CD4-positive, alpha-beta T cell treated with Interleukin-4 for 1 hour (primary cell): ENCODE data around the gene ARMS2.

Experiments used
- DNase-seq, 2 donors: peaks; one replicate each; pipeline ENCODE4 v3.0.0-alpha.2; 2020 to 2022

ARMS2 gene

DNA sequence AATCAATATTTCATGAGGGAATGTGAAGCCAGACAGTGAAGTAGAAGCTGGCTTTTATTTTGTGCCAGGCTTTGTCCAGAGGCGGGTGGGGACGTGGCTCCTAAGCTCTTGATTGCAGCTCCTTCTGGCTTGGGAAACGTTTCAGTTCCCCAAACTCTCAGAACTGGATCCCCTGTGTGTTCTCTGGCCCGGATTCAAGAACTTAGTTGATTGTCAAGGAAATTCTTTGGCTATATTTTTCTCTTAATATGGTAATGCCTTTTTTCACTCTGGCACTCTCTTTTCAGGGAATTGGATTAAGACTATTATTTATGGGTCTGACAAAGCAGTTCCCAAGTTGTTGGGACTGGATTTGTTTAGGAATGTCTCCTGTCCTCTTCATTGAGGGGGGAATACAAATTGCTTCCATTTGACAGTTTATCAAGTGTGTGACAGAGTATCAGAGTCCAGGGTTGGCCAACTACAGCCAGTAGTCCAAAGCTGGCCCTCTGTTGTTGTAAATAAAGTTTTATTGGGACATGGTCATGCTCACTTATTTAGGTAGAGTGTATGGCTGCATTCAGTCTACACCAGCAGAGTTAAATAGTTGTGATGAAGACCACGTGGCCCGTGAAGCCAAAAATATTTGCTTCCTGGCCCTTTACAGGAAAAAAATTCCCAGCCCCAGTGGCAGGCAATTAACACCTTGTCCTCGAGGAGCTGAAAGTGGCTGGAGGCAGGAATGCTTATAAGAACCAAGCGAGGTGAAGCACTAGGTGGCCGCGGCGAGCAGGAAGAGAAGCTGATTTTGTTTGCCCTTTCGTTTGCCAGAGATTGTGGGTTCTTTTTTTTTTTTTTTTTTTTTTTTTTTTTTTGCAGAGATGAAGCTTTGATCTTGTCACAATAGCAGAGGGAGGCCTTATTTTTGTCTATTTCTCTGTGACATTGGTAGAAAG is 41.2 kb downstream of the ARMS2 start:
- DNase-seq: peak in 1 of 2 donors; percentile 24

DNA sequence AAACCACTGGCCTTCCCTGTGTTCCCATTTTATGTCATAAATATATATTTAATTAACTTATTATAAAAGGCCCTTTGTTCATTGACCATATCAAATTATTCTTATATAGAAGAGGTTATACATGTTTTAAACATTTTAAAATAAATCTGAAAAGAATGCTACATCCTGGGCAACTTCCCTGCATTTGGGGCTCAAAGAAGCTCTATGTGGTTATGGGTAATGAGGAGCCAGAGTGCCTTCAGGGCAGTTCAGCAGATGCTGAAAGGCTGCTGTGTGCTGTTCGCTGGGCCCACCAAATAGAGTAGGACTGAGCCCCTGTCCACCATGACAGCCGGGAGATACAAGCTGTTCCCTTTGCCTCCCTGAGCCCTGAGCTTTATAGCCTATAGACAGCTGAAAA is 42.8 kb downstream of the ARMS2 start:
- DNase-seq: no peak

DNA sequence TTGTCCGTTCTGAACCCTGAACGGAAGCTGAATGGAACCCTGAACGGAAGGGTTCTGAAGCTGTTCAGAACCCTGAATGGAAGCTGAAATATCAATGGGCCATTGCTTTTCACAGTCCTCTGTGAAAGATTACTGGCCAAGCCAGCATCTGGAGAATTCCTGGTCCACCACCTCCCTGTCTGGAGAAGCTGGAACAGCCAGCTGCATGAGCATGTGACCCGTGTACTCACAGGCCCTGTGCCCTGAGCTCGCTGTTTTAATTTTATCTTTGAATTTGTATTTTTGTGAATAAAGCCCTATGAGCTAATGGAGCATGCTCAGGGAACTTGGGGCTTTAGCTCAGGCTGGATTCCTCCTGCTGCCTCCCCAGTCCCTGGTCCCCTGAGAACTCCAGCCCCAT is 44.1 kb downstream of the ARMS2 start:
- DNase-seq: no peak

DNA sequence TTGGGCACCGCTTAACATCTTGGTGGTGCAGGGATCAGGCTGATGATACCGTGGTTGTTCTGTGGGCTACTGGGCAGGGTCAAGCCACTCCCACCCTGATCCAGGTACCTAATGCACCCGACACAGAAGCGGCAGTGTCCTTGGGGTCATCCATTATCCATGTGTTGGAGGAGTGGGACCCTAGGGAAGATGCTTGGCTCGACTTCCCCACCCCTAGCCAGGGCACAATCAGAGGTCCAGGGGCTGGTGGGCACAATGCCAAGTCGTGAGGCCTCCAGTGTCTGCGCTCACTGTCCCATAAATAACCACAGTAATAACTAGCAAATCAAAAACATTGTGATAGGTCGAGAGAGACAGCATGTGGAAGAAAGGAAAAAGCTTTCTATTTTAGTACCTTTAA is 44.6 kb downstream of the ARMS2 start:
- no peak for DNase-seq

DNA sequence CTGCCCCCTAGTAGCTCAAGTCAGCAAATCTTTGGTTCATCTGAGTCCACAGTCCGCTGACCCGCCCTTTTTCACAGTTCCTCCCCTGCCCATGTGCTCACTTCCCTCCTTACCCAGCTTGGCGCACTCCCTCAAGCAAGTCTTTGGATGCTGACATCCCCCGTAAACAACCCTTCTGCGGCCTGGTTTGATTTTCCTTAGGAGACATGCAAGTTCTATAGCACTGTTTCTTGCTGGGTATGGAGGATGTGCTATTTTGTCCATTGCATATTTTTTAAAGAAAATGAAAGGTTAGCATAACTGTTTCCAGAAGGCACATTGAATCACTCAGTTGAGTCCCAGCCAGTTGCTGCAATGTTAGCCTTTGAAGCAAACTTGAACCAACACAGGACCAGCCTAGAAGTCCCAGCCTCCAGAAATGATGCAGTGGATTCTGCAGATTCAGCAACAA is 45.1 kb downstream of the ARMS2 start:
- no peak for DNase-seq

DNA sequence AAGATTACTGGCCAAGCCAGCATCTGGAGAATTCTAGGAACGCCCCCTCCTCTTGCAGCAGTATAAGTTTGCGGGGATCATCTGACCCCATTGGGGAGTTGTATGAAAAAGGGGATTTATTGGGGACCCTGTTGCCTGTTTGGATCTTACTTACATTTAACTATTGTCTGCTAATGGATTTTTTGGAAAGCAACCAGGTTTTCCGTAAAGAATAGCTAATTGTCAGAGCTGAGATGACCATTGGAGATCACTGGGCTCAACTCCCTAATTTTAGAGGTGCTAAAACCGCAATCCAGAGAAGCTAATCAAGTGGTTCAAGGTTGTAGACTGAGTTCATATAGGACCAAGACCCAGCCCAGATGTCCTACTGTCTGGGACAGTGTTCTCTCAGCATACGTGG is 45.7 kb downstream of the ARMS2 start:
- DNase-seq: no peak

DNA sequence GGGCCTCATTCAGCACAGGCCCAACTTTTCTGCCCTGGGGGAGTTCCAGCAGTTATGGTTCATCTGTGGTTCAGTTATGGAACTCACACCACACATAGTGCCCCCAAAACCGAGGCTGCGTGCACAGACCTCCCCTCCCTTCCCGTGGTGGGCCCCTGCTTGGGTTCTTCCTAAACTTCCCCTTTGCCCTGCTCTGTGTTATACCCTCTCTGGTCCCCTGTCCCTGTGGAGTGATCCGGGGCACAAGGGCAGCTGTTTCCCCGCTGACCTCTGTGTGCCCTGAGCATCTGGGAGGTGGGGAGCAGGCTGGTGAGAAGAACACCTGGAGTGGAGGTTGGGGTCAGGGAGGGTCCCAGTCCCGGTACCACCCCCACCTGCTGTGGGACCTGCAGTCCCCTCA is 46.3 kb downstream of the ARMS2 start:
- no peak for DNase-seq

DNA sequence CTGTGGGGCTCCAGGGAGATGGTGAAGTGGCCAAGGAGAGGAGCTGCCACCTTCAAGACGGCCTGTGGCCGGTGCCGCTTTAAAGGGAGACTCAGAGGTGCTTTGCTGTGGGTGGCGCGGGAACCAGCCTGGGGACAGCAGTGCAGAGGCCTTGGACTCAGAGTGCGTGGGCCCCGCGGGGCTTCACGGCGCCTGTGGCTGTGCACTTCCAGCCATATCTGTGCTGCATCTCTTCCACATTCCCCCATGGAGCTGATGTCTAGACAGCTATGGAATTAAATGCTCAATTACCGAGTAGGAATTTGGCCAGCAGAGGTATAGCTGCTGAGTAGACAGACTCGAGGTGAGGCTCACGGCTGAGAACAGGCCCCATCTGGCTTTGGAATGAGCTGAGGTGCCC is 48.6 kb downstream of the ARMS2 start:
- no peak for DNase-seq

DNA sequence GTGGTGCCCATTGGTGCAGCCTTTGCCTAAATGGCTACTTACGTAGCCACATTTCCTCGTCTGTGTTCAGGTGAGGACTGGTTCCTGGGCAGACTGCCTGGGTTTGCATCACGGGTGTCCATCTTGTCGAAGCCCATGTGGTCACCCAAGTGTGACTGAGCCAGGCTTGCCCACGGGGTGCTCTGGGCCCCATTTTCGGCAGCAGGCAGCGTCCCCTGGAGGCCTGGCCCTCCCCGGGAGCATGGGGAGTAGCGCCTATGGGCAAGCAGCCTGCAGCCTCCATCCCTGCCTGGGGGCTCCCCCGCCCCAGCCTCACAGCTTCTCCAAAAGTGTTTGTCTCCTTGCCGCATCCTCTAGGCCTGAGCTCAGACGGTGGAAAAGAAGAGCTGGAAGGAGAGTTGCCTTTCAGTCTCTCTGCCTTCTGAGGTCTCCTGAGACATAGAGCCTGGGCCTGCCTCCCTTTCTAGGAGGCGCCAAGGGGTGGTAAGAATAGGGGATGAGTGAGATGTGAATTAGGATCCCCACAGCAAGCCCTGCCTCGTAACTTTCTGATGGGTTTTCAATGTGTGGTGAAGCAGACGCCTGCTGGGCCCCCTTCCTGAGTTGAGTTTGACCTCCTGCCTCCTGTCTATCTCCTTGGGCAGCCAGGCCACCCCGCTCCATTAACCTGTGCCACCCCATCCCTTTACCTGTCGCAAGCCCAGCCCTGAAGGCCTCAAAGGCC is 49.6 kb downstream of the ARMS2 start:
- no peak for DNase-seq

DNA sequence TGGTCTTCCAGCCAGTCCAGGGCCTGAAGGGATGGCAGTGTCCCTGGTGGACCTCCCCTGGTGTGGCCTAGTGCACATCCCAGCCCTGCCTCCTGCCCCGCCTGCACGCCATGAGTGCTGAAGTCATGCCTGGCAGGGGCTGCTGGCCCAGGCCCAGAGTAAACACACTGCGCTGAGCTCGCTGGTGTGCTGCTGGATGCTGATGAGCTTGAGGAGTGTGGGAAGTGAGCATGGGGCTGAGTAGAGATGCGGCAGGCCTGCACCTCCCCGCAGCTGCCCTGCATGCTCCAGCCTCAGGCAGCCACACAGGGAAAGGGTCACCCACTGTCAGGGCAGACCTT is 50.1 kb downstream of the ARMS2 start:
- no peak for DNase-seq

DNA sequence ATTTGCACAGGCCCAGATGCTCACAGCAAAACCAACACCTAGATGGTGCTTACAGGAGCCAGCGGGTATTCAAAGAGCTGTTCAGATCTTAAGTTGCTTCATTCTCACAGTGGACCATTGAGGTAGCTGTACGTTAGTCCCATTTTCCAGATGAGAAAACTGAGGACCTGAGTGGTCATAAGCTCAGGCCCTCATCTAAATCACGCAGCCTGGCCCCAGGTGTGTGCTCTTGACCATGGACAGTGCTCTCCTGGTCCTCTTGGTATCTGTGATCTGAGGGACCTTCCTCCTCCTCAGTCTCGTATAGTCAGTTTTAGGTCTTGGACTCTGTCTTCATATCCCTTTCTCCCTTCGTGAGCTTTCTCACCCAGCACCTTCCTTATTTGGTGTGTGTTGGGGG is 50.6 kb downstream of the ARMS2 start:
- no peak for DNase-seq

DNA sequence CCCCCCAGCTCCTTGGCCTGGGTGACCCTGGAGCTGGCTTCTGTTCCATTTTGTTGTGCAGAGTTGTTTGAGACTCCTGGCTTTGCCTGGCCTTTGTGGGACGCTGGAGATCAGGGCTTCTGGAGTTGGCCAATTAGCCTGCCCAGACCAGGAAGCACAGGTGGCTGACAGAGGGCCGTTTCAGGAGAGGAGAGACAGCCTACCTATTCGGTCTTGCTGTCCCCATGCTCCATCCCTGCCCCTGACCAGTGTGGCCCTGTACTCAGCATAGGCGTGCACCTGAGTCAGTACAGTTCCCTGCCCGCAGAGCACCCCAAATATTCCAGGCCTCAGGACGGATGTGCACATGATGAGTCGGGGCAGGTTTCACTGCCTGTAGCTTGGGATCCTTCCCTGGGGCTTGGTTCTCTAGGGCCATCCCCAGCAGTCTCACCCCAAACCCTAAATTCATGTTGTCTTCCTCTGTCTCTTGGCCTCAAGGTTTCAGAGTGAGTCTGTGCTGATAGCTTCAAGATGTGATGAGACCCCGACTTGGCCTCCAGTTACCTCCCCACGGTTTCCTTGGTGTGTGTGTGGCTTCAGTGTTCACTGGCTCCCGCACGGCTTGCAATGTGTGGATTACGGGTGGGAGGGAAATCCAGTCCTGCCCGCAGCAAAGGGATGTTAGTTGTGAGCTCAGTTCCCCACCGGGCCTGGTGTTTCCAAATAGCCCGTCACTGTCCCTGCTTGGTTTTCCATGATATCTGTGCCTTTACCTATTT is 51.6 kb downstream of the ARMS2 start:
- no peak for DNase-seq
